Activated CD4-positive, CD25-positive, alpha-beta regulatory T cell treated with anti-CD3 and anti-CD28 coated beads, Interleukin-2, amount 50 U/mL, for 72 hours (primary cell): ENCODE results near the gene RPTOR.

Experiments
- DNase-seq: peaks from one replicate; pipeline ENCODE4 v3.0.0; 2021

Gene RPTOR

GRCh38 chr17:81013642-81014041 lies 469.0 kb downstream of the RPTOR start:
- DNase-seq: no peak

- DNase-seq: no peak
Measured at GRCh38 chr17:81015136-81015535, 470.5 kb downstream of the RPTOR start.
